GM19455 (cell line): ENCODE measurements around the gene GUCY2F.

ENCODE experiments used
- ATAC-seq: cut with Tn5 transposase; IDR thresholded peaks from one replicate; pipeline ENCODE4 v1.9.1; 2021; ENCODE audit not compliant: unreplicated experiment

The GUCY2F gene

GRCh38 chrX:109481986-109482385, at the start of gene GUCY2F:
GUCY2F (minus strand) TSS chrX:109482086; CDS start chrX:109475936, 6,150 bp downstream.
- ATAC-seq: no peak

GRCh38 chrX:109519001-109519400, 37.1 kb upstream of the GUCY2F start:
- ATAC-seq: no peak

GRCh38 chrX:109511113-109511512, 29.2 kb upstream of the GUCY2F start:
- no peak for ATAC-seq

- no peak for ATAC-seq
Observed at GRCh38 chrX:109508915-109509314, 27.0 kb upstream of the GUCY2F start.

- no peak for ATAC-seq
Observed at GRCh38 chrX:109501176-109501575, 19.3 kb upstream of the GUCY2F start.

- no peak for ATAC-seq
Observed at GRCh38 chrX:109498434-109498833, 16.5 kb upstream of the GUCY2F start.

GRCh38 chrX:109489174-109489573, 7.3 kb upstream of the GUCY2F start:
- ATAC-seq: no peak

GRCh38 chrX:109487640-109488039, 5.8 kb upstream of the GUCY2F start:
- ATAC-seq: no peak

GRCh38 chrX:109485470-109486340, 3.8 kb upstream of the GUCY2F start:
- ATAC-seq: no peak

- no peak for ATAC-seq
Observed at GRCh38 chrX:109484886-109485285, 3.0 kb upstream of the GUCY2F start.

- no peak for ATAC-seq
Observed at GRCh38 chrX:109475174-109475891, 6.6 kb downstream of the GUCY2F start.

GRCh38 chrX:109472939-109473735, 8.7 kb downstream of the GUCY2F start:
- ATAC-seq: no peak

GRCh38 chrX:109464231-109464630, 17.7 kb downstream of the GUCY2F start:
- no peak for ATAC-seq

GRCh38 chrX:109463784-109464183, 18.1 kb downstream of the GUCY2F start:
- no peak for ATAC-seq

GRCh38 chrX:109448282-109448938, 33.5 kb downstream of the GUCY2F start:
- ATAC-seq: no peak

- no peak for ATAC-seq
Observed at GRCh38 chrX:109441266-109441665, 40.6 kb downstream of the GUCY2F start.

GRCh38 chrX:109440475-109440874, 41.4 kb downstream of the GUCY2F start:
- peak; percentile 91 for ATAC-seq

- no peak for ATAC-seq
Observed at GRCh38 chrX:109409181-109409580, 72.7 kb downstream of the GUCY2F start.

- no peak for ATAC-seq
Observed at GRCh38 chrX:109403922-109404321, 78.0 kb downstream of the GUCY2F start.

GRCh38 chrX:109399831-109400230, 82.1 kb downstream of the GUCY2F start:
- ATAC-seq: no peak

- no peak for ATAC-seq
Observed at GRCh38 chrX:109398833-109399232, 83.1 kb downstream of the GUCY2F start.
